Activated naive CD4-positive, alpha-beta T cell treated with anti-CD3 and anti-CD28 coated beads, Interleukin-2, amount 50 U/mL, for 72 hours (primary cell): ENCODE measurements around the gene DHODH. TPM values are rescaled to one million over a fixed set of nuclear protein-coding genes. Genes with fewer than 3 reads are reported as not detected.
"Not testable (repeated sequence)": the region's sequence is repeated elsewhere in the genome, so short reads cannot be mapped to it uniquely, and the experiment has no call there.

Experiments used
- ATAC-seq, 2 donors: fragments of 150-1000 bp; cut with Tn5 transposase; 2 replicates each; pipeline ENCODE4 v1.10.0; 2021; ENCODE audit warnings: mild to moderate bottlenecking in 2 of 2, moderate library complexity in 2 of 2
- DNase-seq, 2 donors: peaks; one replicate each; pipeline ENCODE4 v3.0.0; 2021 to 2022; ENCODE audit warnings: low spot score in 2 of 2
- H3K27ac Mint-ChIP-seq, 2 donors: one replicate each; pipeline ENCODE4 v1.8.0; 2022; ENCODE audit warnings: mild to moderate bottlenecking in 2 of 2, mixed read lengths in 2 of 2
- H3K36me3 Mint-ChIP-seq, 2 donors: one replicate each; pipeline ENCODE4 v1.8.0; 2022; ENCODE audit warnings: mixed read lengths in 2 of 2
- H3K9me3 Mint-ChIP-seq, 2 donors: one replicate each; pipeline ENCODE4 v1.8.0; 2022; ENCODE audit warnings: mixed read lengths in 2 of 2
- total RNA-seq, 2 donors: library from RNA; stranded (reverse); gene quantifications; one replicate each; pipeline ENCODE4 v1.2.3, GENCODE V29; 2022

Gene DHODH
- total RNA-seq, 2 donors from 2014 or later, result 16.8 to 18.7 TPM

- ATAC-seq (no peak), DNase-seq (no peak)
- H3K36me3 Mint-ChIP-seq, result no peaks in the 10 kb centered on the region
- no peaks in the 10 kb centered on the region for H3K9me3 Mint-ChIP-seq
- no peak overlapping the region for H3K27ac Mint-ChIP-seq
Observed at GRCh38 chr16:72066747-72067146, 58.2 kb downstream of the DHODH start.

GRCh38 chr16:72068930-72069329 lies 60.4 kb downstream of the DHODH start:
- Mint-ChIP-seq H3K9me3 (no peaks in the 10 kb centered on the region), H3K27ac (no peak overlapping the region), H3K36me3 (no peaks in the 10 kb centered on the region)
- ATAC-seq (no peak), DNase-seq (no peak)

- H3K36me3 Mint-ChIP-seq, result no peaks in the 10 kb centered on the region
- no peak for ATAC-seq
- no peaks in the 10 kb centered on the region for H3K9me3 Mint-ChIP-seq
- no peak for DNase-seq
- no peak overlapping the region for H3K27ac Mint-ChIP-seq
Observed at GRCh38 chr16:72072514-72073342, 64.2 kb downstream of the DHODH start.

GRCh38 chr16:72073560-72074230 lies 65.2 kb downstream of the DHODH start:
- Mint-ChIP-seq H3K36me3 (no peaks in the 10 kb centered on the region), H3K27ac (no peak overlapping the region), H3K9me3 (no peaks in the 10 kb centered on the region)
- no peak for ATAC-seq
- DNase-seq, result no peak

- DNase-seq, H3K27ac Mint-ChIP-seq, H3K36me3 Mint-ChIP-seq, H3K9me3 Mint-ChIP-seq, ATAC-seq: not testable (repeated sequence)
Observed at GRCh38 chr16:72075067-72075466, 66.5 kb downstream of the DHODH start.

Other genes with a start within 250 kb of the DHODH start
- 10 to 100 TPM; 73.1 to 79.0 TPM for gene AP1G1, start 199.9 kb upstream of the DHODH start, total RNA-seq
- 10 to 100 TPM; 17.0 to 33.0 TPM for gene ATXN1L, start 162.8 kb upstream of the DHODH start, total RNA-seq
- 1 to 10 TPM; 6.6 to 7.3 TPM for gene ZNF821, start 124.6 kb upstream of the DHODH start, total RNA-seq
- 100 to 1,000 TPM; 166 to 256 TPM for gene IST1, start 113.2 kb upstream of the DHODH start, total RNA-seq
- under 1 TPM; 0.07 to 0.10 TPM for gene PKD1L3, start 8.3 kb upstream of the DHODH start, total RNA-seq
- not detected for gene HP, start 45.8 kb downstream of the DHODH start, total RNA-seq
- gene HPR, start 54.5 kb downstream of the DHODH start, total RNA-seq, result not detected
- gene TXNL4B, start 84.9 kb downstream of the DHODH start, total RNA-seq, result 10 to 100 TPM; 18.0 to 25.5 TPM
- 100 to 1,000 TPM in 1 of 2 donors, 10 to 100 TPM in 1; 81.2 to 119 TPM for gene DHX38, start 85.1 kb downstream of the DHODH start, total RNA-seq
- 1 to 10 TPM in 1 of 2 donors, under 1 TPM in 1; 0.16 to 3.1 TPM for gene PMFBP1, start 163.4 kb downstream of the DHODH start, total RNA-seq